ENCODE results near the gene KRT72.

Gene KRT72

DNA sequence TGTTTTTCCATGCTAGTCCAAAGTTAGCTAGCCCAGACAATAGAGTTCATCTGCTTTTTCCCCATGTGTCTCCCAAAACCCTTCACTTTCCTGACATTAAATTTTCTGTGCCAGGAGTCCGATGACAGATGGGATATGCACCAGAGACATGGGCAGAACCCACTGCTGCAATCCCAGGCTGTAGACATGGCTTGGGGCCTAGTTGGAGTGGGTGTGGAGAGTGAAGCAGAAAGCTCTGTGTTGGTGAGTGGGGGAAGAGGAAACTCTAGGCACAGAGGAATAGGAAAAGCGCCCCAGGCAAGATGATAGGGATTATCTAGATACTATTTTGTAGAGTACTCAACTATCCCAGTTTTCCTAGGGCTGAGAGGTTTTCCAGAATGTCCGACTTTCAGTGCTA, 22.8 kb downstream of the KRT72 start:
- DNase-seq (ENCODE audit: low read depth), result no peak

DNA sequence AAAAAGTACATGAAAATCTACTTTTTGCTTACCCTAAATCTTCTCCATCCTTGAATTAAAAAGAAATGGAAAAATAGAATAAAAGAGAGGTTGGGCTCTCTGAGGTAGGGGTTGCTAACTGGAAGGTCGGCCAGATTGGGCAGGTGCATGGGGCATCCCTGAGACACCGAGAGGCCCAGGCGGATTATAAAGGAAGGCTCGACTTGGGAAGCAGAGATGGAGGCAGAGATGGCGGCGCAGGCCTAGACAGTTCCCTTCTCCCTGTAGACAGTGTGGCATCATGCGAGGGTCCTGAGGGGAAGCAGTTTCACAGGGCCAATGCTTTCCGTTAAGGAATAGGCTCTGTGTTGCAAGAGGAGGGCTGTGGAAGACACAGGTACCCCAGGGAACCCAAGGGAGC, 23.9 kb downstream of the KRT72 start:
- no peak for DNase-seq (ENCODE audit: low read depth)

DNA sequence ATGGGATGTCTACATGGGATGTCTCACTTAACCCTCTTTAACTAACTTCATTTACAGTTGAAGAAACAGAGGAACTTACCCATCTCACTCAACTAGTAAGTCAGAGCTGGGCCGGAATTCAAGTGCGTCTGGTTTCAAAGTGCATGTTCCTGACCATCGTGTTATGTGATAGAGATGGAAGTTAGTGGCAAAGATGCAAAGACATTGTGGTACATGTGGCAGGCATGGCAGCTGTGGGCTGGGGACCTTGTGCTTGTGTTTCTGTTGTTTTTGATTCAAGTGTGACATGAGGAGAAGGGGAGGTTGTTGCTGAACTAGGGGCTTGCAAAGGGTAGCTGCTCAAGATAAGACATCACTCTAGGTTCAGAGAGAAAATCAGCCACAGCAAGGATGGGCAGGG, 25.3 kb downstream of the KRT72 start:
- DNase-seq (ENCODE audit: low read depth), result no peak

DNA sequence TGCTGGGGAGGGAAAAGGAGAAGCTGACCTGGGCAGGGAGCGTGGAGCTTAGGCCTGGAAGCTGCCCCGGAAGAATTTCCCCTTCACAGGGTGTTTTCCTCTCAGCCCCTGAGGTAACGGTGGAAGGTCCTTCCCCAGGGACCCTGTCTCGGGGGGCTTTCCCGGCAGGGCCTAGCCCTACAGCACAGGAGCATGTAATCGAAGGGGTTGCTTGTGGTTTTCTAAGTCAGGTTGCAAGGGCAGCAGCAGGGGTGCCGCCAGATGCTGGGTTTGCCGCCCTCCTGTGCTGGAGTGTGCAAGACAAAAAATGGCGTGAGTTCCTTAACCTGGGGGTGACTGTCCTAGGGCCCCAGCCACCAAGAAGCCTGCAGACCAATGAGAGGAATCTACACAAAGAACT, 26.0 kb downstream of the KRT72 start:
- DNase-seq (ENCODE audit: low read depth), result no peak

DNA sequence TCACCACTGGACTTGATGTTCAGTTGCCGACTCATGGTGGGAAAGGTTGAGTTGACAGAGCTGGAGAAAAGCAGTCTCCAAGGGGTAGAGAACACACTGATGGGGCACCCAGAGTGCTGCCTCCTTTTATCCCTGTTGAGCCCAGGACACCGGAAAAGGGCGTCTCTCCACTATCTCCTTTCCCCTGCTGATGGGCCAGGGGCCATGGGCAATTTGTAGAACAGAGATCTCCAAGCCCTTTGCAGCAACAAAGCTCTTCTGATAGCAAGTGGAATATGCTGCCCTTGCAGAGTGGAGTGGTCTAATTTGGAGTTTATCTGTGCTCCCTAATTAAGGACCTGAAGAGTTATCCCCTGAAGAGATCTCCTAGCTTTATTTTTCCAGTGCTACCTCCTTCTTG, 27.5 kb downstream of the KRT72 start, which contains the start of gene KRT74:
Gene KRT74 (minus strand): TSS at position 101 of the 400 bp plus-strand sequence. CDS start 66 bp downstream, at position 35.
- DNase-seq (ENCODE audit: low read depth), result no peak

DNA sequence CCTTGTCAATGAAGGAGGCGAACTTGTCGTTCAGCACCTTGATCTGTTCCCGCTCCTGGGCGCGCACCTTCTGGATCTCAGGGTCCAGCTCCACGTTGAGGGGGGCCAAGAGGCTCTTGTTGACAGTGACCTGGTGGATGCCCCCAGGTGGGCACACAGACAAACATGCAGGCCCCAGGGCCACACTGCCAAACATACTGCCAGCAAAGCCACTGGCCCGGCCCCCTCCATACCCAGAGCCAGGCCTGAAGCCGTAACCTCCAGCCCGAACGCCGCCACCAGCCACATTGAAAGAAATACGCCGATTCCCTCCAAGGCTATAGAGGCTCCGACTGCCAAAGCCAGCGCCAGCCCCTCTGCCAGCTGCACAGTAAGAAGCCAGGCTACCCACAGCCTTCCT, 28.0 kb downstream of the KRT72 start:
- DNase-seq (ENCODE audit: low read depth), result no peak

DNA sequence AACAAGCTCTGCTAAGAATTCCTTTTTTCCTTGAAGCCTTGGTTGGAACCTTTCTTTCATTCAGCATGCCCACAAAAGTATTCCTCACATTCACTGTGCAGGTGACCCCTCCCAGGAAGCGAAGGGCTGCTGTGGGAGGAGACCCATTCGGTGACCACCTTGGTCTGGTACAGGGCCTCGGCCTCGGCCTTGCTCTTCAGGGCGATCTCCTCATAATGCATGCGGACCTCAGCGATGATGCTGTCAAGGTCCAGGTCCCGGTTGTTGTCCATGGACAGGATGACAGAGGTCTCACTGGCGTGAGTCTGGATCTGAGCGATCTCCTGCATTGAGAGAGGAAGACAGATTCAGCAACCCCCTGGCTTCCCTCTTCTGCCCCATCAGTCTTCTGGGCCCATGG, 30.8 kb downstream of the KRT72 start:
- DNase-seq (ENCODE audit: low read depth), result no peak

DNA sequence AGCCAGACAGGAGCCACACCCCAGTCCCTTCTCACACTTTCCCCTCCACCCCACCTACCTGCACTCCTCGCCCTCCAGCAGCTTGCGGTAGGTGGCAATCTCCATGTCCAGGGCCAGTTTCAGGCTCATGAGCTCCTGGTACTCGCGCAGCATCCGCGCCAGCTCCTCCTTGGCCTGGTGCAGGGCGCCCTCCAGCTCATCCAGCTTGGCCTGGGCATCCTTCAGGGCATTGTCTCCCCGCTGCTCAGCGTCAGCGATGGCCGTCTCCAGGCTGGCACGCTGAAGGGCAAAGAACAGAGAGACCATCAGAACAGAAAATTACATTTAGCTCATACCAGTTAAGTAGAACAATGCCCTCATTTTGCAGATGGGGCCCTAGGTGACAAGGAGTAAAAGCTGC, 33.2 kb downstream of the KRT72 start:
- DNase-seq (ENCODE audit: low read depth), result no peak

DNA sequence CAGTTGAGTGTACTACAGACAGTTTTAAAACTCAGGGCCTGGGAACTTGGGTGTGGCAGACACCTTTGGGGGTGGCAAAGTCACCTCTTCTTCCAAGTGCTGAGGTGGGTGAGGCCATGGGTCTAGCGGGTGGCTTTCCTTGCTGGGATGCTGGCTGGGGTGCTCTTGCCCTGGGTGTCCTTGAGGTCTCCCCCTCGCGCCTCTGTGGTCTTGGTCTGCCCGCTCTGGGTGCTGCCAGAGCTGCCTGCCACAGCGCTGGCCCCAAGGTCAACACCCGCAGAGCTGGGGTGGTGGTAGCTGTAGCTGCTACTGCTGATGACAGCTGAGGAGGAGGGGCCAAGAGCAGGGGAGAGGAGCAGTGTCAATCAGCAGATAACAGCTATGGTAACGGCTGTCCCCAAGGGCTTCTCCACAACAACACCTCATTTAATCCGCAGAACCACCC, 34.4 kb downstream of the KRT72 start:
- DNase-seq (ENCODE audit: low read depth), result no peak

DNA sequence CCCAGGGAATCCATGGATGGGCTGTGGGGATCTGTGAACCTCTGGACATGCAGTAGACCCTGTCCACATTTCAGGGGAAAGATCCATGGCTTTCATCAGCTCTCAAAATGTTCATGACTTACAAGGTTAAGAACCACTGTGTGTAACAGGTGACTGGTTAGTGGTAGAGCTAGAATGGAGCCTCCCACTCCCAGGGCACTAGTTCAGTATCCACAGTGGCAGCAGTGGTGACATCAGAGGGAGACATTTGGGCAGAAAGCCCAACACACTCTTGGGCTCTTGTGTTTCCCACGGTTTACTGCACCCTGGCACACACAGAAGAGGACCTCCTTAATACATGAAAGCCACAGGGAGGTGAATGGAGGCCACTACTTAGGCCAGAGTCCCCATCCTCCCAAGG, 36.7 kb downstream of the KRT72 start:
- no peak for DNase-seq (ENCODE audit: low read depth)

DNA sequence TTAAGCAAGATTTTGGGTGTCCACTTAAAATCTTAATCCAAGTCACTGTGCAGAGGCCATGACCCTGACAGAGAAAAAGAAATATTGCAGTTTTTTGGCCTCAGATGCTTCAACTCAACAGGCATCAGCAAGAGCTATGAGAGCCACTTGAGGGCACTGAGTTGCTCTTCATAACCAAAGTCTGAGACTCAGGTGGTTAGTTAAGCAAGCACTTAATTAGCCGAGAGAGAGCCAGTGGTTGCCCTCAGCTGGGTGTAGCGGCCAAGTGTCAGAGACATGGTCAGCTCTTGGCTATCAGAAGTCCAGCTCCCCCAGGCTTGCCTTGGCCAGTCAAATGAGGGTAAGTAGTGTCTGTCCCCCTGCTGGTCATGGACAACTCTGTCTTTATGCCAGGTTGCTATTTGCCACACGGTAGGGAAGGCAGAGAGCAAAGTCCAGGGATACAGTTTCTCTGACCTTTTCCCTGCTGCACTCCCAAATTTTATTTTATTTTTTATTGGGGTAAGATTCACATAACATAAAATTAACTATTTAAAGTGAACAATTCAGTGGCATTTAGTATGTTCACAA, 39.3 kb downstream of the KRT72 start:
- no peak for DNase-seq (ENCODE audit: low read depth)

DNA sequence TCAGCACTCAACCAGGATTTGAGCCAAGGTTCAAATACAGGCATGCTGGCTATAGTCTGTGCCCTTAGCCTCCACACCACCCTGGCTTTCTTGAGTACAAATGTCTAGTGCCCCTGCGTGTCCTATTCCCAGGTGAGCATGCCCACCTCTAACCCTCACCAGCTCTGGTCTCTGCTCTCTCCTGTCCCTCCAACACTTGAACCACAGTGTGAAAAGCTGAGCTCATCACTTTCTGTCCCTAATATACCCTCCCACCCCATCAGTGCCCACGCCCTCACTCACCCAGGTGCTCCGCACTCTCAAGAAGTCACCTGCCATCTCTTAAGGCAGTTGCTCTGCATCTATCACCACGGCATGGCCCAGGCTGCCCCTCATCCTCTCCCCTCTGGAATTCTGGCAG, 41.3 kb downstream of the KRT72 start:
- DNase-seq (ENCODE audit: low read depth), result no peak

DNA sequence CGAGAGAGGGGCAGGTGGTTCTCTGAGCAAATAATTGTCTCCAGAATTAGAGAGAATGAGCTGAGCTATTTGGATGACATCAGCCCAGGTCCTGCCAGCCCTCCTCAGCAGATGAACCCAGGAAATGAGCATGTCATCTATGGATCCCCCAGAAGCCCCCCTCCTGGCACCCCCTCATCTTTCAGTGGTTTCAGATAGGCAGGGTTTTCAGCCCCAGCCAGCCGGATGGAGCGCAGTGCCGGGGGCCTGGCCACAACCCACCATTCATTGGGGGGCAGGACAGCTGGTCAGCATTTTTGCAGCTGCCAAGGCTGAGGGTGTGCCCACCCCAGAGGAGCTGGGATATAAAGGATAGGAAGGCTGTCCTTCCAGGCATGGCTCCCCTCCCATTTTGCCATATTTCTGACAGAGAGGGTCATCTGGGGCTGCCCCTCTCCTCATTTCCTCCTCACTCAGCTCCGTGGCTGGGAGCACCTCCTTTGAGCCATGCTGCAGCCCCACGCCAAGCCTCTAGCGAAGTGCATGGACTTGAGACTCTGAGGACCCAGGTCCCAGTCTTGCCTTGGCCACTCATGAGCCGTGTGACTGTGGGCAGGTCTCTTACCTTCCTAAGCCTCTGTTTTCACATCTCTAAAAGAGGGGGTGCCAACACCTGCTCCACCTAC, 42.4 kb downstream of the KRT72 start:
- no peak for DNase-seq (ENCODE audit: low read depth)

DNA sequence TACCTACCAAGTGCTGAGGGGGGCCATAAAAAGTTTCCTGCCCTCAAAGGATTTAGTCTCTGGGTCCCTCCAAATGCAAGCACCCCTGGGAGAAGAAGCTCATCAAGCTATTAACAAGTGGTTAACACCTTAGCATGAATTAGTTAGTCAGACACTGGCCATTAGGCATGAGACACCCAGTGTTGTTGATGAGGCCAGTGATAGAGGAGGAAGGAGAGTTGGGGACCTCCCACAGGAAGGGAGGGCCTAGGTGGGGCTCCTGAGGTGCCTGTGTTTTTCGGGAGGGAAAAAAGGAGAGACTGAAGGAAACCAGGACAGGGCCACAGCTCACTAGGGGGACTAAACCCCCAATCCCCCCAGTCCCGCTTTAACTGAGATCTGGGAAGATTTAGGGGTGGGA, 43.8 kb downstream of the KRT72 start:
- no peak for DNase-seq (ENCODE audit: low read depth)

DNA sequence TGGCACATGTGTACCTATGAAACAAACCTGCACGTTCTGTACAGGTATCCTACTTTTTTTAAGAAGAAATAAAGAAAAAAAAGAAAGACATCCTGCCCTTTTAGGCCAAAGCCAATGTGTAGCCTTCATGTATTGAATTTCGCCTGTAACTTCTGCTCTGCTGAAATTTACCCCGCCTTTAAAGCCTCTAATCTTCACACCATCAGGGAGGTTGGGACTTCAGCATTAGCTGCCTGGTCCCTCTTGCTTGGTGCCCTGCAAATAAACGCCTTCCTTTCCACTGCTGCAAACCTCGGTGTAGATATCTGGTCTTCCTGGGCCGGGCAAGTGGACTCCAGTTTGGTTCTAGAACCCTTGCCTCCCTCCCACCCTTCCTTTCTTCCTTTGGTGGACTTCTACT, 45.7 kb downstream of the KRT72 start:
- DNase-seq (ENCODE audit: low read depth), result no peak

DNA sequence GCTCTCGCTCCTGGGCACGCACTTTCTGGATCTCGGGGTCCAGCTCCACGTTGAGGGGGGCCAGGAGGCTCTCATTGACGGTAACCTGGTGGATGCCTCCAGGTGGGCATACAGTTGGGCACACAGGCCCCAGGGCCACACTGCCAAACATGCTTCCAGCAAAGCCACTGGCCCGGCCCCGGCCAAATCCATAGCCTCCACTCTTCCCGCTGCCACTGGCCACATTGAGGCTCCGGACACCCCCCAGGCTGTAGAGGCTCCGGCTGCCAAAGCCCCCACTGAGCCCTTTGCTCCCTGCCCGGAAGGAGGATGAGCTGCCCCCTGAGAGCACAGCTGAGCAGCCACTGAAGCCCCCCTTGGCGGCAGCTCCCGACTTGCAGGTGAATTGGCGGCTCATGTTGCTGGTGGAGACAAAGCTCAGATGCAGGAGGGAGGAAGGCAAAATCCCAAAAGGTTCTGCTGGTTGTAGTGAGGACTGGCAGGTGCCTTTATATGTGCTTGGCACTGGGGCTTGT, 48.5 kb downstream of the KRT72 start, which contains the start of gene KRT71:
Gene KRT71 (minus strand): TSS at position 465 of the 515 bp plus-strand sequence. CDS start 68 bp downstream, at position 397.
- DNase-seq (ENCODE audit: low read depth), result no peak

DNA sequence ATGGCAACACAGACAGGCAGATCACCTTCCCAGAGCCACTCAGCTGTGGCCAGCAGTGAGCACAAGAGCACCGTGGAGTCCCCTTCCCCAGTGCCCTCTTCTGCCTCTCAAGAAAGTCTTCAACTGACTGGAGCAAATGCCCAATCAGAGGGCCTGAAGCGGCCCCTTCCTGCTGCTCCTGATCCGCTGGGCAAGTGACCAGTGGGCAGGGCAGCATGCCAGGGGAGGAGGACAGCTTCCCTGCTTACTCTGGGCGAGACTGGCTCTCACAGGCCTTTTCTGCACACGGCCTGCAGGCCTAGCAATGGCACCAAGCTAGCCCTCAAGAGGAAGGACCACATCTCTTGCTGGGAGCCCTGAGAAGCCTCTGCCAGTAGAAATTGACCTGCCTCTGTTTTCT, 49.2 kb downstream of the KRT72 start:
- no peak for DNase-seq (ENCODE audit: low read depth)

DNA sequence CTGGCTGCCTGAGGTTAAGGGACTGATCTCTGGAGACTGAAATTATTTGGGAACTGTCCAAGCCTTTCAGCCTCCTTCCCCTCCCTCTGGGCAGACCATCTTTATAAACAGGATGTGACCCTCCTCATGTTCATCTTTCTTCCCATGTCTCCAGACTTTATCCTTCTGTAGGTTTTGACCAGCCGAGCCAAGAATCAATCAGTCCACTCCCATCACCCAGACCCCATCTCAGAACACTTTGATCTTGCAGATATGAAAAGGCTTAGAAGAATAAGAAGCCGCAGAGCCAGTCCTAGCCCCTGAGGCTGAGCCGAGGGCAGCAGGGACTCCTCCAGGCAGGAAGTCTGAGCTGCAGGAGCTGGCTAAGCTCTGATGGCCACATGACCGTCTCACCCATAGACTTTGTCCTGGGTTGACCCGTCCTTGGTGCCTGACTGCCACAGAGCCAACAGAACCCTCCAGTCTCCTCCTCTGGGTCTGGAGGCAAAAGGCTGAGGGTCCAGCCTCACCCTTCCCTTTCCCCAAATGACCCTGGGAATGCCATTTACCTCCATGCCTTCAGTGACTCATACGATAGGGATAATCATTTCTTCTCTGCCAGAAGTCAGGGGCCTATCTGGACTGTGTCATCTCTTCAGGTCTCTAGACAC, 49.9 kb downstream of the KRT72 start:
- no peak for DNase-seq (ENCODE audit: low read depth)

DNA sequence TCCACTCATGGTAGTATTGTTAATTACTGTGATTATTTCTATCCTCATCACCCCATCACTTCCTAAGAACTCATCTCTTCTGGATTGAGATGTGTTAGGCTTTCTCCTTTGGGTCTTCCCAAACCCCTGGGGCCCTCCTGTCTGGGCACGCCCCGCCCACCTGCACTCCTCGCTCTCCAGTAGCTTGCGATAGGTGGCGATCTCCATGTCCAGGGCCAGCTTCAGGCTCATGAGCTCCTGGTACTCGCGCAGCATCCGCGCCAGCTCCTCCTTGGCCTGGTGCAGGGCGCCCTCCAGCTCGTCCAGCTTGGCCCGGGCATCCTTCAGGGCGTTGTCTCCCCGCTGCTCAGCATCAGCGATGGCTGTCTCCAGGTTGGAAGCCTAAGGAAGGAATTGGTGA, 55.1 kb downstream of the KRT72 start:
- DNase-seq (ENCODE audit: low read depth), result no peak

DNA sequence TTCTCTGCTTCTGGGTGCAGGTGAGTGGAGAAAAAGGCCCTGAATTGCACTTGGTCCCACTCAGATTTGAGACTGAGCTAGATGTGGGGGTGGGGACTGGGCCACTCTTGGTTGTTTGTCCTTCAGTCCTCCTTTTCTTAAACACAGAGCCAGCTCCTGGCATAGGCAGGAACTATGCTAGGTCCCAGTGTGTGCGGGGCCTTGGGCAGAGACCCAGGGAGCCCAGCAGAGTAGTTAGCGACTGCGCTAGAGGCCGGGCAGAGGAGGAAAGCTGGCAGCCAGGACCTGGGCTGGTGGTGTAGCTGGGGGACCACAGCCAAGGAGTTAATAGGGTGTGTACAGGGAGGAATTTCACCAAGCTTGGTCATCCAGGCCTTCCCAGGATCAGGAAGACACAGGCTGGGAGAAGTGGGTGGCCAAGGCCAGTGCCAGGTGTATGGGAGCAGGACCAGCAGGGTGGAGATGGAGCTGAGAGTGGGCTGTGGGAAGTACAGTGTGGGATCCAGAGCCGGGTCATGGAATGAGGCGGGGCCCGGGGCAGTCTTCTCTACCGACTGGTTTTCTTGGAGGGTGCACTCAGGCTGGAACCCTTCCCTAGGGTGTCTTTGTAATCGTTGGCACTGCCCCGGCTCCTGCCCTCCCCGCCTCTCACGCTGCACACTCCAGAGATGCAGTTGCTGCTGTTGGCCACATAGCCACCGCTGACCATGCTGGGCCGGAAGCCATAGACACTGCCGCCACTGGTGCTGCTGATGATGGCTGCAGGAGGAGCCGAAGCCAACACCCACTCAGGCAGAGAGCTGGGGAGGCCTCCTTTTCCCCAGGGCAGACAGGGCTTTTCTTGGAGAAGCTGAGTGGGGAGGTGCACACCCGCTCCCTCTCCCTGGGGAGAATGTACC, 57.0 kb downstream of the KRT72 start:
- DNase-seq (ENCODE audit: low read depth), result no peak

DNA sequence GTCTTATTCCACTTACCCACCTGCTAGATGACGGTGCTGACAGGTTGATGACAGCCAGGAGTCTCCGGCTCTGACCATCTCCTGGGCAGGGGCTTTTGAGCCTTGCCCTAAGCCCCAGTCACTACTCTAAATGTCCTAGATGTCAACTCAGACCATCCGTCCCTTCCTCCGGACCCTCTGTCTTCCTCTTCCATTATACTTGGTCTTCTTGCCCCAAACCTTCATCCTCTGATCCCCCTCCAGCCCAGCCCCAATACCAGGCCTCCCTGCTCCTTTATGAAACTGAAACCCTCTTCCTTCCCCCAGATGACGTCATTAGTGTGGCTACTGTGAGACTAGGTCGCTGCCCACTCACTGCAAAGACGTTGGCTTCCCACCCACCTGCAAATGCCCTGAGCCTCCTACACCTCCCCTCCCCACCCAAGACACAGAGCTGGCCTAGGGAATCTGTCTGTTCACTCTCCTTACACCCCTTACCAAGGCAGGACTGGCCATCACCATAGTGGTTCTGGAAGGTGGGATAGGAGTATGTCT, 58.4 kb downstream of the KRT72 start:
- DNase-seq (ENCODE audit: low read depth), result no peak

DNA sequence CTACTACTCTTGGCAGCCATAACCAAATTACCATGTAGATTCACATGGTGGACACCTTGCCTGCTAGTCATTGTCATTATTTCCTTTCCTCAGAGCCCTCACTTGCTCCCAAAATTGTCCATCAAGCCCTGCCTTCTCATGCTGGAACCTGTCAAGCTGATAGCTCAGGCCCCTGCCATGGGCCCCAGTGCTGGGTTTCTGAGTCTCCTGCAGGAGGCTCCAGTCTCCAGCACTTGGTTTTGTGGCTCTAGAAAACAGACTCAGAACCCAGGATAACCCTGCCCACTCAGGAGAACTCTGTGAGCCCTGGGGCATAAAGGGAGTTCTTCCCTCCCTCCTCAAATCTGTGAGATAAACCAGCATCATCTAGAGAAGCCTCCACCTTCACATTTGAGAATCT, 59.1 kb downstream of the KRT72 start:
- no peak for DNase-seq (ENCODE audit: low read depth)

Data from stimulated activated CD4-positive, alpha-beta T cell treated with anti-CD3 and anti-CD28 coated beads, Interleukin-2, amount 100 ng/mL, for 4 hours (primary cell).